Nephron (organoid): Measurements from ENCODE around the gene SYNCRIP.
A peak's percentile ranks its signal among the peaks of the same experiment; 100 is the strongest.
"Not testable (repeated sequence)": the region's sequence is repeated elsewhere in the genome, so short reads cannot be mapped to it uniquely, and the experiment has no call there.

Experiments used
- H3K27ac Mint-ChIP-seq, 3 experiments: 2 replicates each; pipeline ENCODE4 v1.8.0; 2020; ENCODE audit warnings: mixed read lengths in 3 of 3, mild to moderate bottlenecking in 2 of 3, moderate library complexity in 1 of 3
- H3K27me3 Mint-ChIP-seq: 2 replicates; pipeline ENCODE4 v1.8.0; 2021; ENCODE audit warnings: low read depth, mild to moderate bottlenecking, moderate library complexity, mixed read lengths
- H3K36me3 Mint-ChIP-seq: 2 replicates; pipeline ENCODE4 v1.8.0; 2020; ENCODE audit warnings: low read depth, mixed read lengths
- H3K4me1 Mint-ChIP-seq: 2 replicates; pipeline ENCODE4 v1.8.0; 2020; ENCODE audit warnings: mixed read lengths
- H3K4me3 Mint-ChIP-seq, 3 experiments: 2 replicates each; pipeline ENCODE4 v1.8.0; 2020; ENCODE audit warnings: mild to moderate bottlenecking in 3 of 3, mixed read lengths in 3 of 3, moderate library complexity in 2 of 3
- H3K9me3 Mint-ChIP-seq: 2 replicates; pipeline ENCODE4 v1.8.0; 2020; ENCODE audit warnings: mixed read lengths
- TF ChIP-seq, protein P1 (sequence below), 3 experiments: fragments of 200-600 bp; sonication (generic); IDR thresholded peaks; one replicate each; pipeline ENCODE4 v1.5.0; 2021; ENCODE audit warnings: antibody characterized with exemption in 3 of 3; ENCODE audit not compliant: unreplicated experiment in 3 of 3

The SYNCRIP gene

DNA sequence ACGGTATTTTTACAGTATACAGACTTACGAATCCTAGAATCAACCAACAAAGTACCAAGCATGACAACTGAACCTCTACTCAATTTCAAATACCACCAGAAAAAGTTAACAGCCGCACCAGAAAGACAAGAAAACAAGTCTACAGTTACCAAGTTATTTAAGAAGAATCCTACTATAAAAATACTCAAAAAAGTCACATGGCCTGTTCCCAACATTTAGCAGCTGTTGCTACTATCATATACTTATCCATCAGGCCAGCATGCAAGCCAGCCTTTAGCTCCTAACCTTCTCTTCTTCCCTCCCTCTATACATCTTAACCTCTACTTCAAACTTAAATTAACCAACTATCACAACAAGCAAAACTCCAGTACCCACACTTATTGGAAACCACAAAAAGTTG, 1.9 kb downstream of the SYNCRIP start:
- H3K27me3 Mint-ChIP-seq = no peaks in the 10 kb centered on the region
- H3K4me1 Mint-ChIP-seq = peaks cover 64% of the 10 kb centered on the region
- H3K27ac Mint-ChIP-seq = peak overlapping the region; percentile 89 to 100 (median 94)
- peaks cover 55% of the 10 kb centered on the region for H3K36me3 Mint-ChIP-seq
- H3K4me3 Mint-ChIP-seq = peak overlapping the region; percentile 89 to 96 (median 93)
- TF ChIP-seq, protein P1, sequence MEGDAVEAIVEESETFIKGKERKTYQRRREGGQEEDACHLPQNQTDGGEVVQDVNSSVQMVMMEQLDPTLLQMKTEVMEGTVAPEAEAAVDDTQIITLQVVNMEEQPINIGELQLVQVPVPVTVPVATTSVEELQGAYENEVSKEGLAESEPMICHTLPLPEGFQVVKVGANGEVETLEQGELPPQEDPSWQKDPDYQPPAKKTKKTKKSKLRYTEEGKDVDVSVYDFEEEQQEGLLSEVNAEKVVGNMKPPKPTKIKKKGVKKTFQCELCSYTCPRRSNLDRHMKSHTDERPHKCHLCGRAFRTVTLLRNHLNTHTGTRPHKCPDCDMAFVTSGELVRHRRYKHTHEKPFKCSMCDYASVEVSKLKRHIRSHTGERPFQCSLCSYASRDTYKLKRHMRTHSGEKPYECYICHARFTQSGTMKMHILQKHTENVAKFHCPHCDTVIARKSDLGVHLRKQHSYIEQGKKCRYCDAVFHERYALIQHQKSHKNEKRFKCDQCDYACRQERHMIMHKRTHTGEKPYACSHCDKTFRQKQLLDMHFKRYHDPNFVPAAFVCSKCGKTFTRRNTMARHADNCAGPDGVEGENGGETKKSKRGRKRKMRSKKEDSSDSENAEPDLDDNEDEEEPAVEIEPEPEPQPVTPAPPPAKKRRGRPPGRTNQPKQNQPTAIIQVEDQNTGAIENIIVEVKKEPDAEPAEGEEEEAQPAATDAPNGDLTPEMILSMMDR (IDR thresholded peaks at IDR 0.05; ENCODE audit: unreplicated experiment in 3 of 3) = no peak
- H3K9me3 Mint-ChIP-seq = no peaks in the 10 kb centered on the region

DNA sequence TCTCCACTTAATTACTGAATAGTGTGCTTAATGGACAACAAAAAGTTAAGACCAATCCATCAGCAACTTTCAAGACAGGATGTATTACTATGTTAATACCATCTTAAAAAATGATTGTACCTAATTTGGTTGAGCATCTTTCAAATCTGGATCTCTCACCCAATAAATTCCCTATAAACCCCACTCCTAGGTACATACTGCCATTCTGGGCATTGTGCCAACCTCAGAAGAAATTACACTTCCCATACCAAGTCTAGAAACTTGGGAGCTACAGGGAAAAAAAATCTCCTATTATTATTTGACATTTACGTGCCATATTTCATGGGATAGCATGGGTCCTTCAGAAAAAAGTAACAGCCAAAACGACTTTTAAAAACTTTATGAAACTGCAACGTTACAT, 5.1 kb downstream of the SYNCRIP start:
- Mint-ChIP-seq H3K4me3 (peak overlapping the region in 2 of 3 experiments; percentile 15 to 34), H3K36me3 (peaks cover 79% of the 10 kb centered on the region), H3K27ac (no peak overlapping the region), H3K27me3 (no peaks in the 10 kb centered on the region), H3K9me3 (no peaks in the 10 kb centered on the region), H3K4me1 (peaks cover 50% of the 10 kb centered on the region)
- TF ChIP-seq, protein P1 (IDR thresholded peaks at IDR 0.05; ENCODE audit: unreplicated experiment in 3 of 3) = no peak

DNA sequence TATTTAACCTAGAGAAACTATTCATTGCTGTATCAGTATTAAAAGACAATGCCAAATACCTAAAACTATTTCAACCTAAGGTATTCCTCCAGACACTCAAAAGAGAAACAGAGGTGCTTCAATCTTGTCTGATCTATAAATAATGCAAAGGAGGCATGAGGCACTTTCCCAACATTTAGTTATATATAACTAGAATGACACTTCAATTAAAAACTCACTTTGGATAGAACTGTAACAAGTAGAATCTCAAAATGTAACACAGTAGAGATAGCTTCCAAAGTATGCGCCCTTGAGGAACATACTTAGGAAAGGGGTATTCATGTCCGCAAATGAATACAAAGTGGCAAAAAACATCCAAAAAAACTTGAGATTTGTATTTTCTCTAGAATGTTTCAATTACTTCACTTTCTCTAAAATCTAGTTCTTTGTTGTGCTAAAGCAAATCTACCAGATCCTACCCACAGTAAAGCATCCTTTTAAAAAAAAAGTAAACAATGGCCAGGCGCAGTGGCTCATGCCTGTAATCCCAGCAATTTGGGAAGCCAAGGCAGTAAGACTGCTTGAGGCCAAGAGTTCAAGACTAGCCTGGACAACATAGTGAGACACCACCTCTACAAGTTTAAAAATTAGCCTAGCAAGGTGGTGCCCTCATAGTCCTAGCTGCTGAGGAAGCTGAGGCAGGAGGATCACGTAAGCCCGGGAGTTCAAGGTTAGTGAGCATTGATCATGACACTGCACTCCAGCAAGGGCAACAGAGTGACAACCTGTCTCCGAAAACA, 10.3 kb downstream of the SYNCRIP start:
- TF ChIP-seq, protein P1 (IDR thresholded peaks at IDR 0.05; ENCODE audit: unreplicated experiment in 3 of 3) = no peak
- Mint-ChIP-seq H3K4me1 (peaks cover 17% of the 10 kb centered on the region), H3K36me3 (peaks cover 88% of the 10 kb centered on the region), H3K27ac (no peak overlapping the region), H3K27me3 (no peaks in the 10 kb centered on the region), H3K9me3 (no peaks in the 10 kb centered on the region), H3K4me3 (no peak overlapping the region)

DNA sequence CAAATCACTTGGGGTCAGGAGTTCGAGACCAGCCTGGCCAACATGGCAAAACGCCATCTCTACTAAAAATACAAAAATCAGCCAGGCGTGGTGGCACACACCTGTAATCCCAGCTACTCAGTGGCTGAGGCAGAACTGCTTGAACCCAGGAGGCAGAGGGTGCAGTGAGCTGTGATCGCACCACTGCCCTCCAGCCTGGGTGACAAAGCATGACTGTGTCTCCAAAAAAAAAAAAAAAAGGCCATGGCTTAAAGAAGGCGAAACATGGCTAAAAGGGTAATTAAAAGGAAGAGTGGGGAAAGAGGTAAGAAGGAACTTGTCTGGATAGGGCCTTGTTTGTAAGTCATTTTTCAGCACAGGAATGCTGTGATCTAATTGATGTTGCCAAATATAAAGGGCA, 11.6 kb downstream of the SYNCRIP start:
- H3K4me3 Mint-ChIP-seq, H3K27me3 Mint-ChIP-seq, H3K27ac Mint-ChIP-seq, H3K9me3 Mint-ChIP-seq: not testable (repeated sequence)
- peaks cover 10% of the 10 kb centered on the region for H3K4me1 Mint-ChIP-seq
- H3K36me3 Mint-ChIP-seq = peaks cover 90% of the 10 kb centered on the region

DNA sequence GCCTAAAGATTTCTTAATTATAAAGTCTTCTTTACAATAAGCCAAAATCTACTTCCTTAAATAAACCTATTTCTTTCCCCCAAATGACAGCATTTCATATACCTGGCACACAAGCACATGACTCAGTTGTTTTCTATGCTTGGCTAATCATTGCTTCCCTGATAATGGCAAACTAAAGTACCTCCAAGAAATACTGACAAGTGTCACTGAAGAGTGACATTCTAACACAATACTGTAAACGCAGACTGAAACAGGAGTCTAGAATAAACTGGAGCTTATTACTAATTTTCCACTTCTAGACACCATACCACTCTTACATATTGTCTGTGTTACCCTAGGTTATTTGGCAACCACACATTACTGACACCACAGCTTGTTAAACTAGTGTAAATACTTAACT, 14.3 kb downstream of the SYNCRIP start:
- H3K36me3 Mint-ChIP-seq = peaks cover 92% of the 10 kb centered on the region
- peaks cover 10% of the 10 kb centered on the region for H3K4me1 Mint-ChIP-seq
- no peak overlapping the region for H3K27ac Mint-ChIP-seq
- no peaks in the 10 kb centered on the region for H3K9me3 Mint-ChIP-seq
- TF ChIP-seq, protein P1 (IDR thresholded peaks at IDR 0.05; ENCODE audit: unreplicated experiment in 3 of 3) = no peak
- H3K4me3 Mint-ChIP-seq = no peak overlapping the region
- no peaks in the 10 kb centered on the region for H3K27me3 Mint-ChIP-seq

DNA sequence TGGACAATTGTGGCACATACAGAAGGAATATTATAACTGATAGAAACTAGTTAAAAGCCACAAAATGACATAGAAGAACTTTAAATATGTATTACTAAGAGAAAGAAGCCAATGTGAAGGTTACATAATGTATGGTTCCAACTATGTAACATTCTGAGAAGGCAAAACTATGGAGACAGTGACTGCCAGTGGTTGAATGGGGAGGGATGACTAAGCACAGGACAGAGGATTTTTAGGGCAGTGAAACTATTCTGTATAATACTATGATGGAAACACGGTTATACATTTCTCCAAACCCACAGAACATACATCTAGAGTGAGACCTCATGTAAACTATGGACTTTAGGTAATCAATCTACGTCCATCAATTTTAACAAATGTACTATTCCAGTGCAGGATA, 22.4 kb downstream of the SYNCRIP start:
- Mint-ChIP-seq H3K9me3 (no peaks in the 10 kb centered on the region), H3K4me1 (no peaks in the 10 kb centered on the region), H3K36me3 (peaks cover 96% of the 10 kb centered on the region), H3K4me3 (no peak overlapping the region), H3K27ac (no peak overlapping the region), H3K27me3 (no peaks in the 10 kb centered on the region)
- TF ChIP-seq, protein P1 (IDR thresholded peaks at IDR 0.05; ENCODE audit: unreplicated experiment in 3 of 3) = no peak
